ENCODE data around the gene SDR39U1.

SDR39U1 gene

DNA sequence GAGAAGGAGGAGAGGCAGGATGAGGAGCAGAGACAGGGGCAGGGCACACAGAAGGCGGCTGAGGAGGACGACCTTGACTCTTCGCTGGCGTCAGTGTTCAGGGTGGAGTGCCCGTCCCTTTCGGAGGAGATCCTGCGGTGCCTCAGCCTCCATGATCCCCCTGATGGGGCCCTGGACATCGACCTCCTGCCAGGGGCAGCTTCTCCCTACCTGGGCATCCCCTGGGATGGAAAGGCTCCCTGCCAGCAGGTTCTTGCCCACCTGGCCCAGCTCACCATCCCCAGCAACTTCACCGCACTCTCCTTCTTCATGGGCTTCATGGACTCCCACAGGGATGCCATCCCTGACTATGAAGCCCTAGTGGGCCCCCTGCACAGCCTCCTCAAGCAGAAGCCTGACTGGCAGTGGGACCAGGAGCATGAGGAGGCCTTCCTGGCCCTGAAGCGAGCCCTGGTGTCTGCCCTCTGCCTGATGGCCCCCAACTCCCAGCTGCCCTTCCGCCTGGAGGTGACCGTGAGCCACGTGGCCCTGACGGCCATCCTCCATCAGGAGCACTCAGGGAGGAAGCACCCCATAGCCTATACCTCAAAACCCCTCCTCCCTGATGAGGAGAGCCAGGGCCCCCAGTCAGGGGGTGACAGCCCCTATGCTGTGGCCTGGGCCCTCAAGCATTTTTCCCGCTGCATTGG is 27.7 kb downstream of the SDR39U1 start:
- no peak for DNase-seq (ENCODE audit: low spot score)
- H3K27me3 ChIP-seq (ENCODE audit: insufficient read depth, poor library complexity, severe bottlenecking): no peaks in the 10 kb centered on the region
- TF ChIP-seq CTCF (IDR thresholded peaks at IDR 0.05; ENCODE audit: poor library complexity, severe bottlenecking): no peak
- no peak overlapping the region for H3K4me3 ChIP-seq (ENCODE audit: severe bottlenecking)
- no peaks in the 10 kb centered on the region for H3K36me3 ChIP-seq (ENCODE audit: low read depth)
- H3K9me3 ChIP-seq (ENCODE audit: severe bottlenecking): no peaks in the 10 kb centered on the region
- H3K27ac ChIP-seq (ENCODE audit: poor library complexity, severe bottlenecking): no peak overlapping the region
- peaks cover 7% of the 10 kb centered on the region for H3K4me1 ChIP-seq (ENCODE audit: insufficient read depth, poor library complexity, severe bottlenecking)
- no peak for ATAC-seq (ENCODE audit: low read depth)

GRCh38 chr14:24414077-24414476 is 28.5 kb downstream of the SDR39U1 start:
- ATAC-seq (ENCODE audit: low read depth): no peak
- DNase-seq (ENCODE audit: low spot score): no peak
- Histone ChIP-seq H3K36me3 (ENCODE audit: low read depth) (no peaks in the 10 kb centered on the region), H3K27me3 (ENCODE audit: insufficient read depth, poor library complexity, severe bottlenecking) (no peaks in the 10 kb centered on the region), H3K4me1 (ENCODE audit: insufficient read depth, poor library complexity, severe bottlenecking) (peaks cover 7% of the 10 kb centered on the region), H3K27ac (ENCODE audit: poor library complexity, severe bottlenecking) (no peak overlapping the region), H3K4me3 (ENCODE audit: severe bottlenecking) (no peak overlapping the region), H3K9me3 (ENCODE audit: severe bottlenecking) (no peaks in the 10 kb centered on the region)
- no peak for TF ChIP-seq CTCF (IDR thresholded peaks at IDR 0.05; ENCODE audit: poor library complexity, severe bottlenecking)

DNA sequence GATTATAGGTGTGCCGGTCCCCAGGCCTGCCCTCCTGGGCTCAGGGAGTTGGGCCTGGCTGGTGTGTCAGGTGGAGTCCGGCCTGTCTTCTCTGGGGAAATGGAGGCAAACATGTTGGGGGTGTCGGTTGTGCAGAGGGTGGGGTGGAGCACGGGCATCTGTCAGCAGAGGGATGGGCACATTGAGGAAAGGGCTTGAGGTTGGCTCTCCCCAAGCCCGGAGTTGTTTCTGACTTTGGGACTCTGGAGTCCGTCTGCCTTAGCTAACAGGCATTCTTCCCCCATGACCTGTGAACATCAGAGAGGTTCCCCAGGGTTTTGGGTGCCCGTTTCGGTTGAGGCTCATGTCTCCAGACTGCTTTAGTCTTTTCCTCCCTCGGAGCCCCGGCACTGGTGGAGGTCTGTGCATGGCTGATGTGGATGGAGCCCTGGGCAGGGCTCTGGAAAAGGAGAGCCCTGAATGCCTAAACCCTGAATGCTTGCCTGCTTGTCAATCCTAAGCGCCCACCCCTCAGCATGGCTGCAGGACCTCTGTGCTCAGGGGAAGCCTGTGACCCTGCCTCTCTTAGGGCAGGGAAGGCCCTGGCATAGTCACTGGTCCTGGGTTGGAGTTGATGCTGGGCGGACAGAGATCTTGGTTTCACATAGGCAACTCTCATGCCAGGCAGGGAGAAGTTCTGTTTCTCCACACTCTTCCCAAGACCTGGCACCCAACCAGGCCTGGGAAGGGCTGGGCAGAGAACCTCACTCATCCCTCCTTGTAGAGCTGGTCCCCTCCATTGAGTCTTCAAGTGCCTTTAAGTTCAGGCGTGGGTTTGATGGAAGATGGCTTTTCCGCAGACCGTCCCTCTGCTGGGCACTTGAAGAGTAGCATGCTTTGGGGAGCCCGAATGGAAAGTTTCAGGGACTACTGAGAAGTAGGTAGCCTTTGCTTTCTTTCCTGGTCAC is 30.9 kb downstream of the SDR39U1 start:
- no peaks in the 10 kb centered on the region for H3K4me1 ChIP-seq (ENCODE audit: insufficient read depth, poor library complexity, severe bottlenecking)
- H3K27ac ChIP-seq (ENCODE audit: poor library complexity, severe bottlenecking): no peak overlapping the region
- no peaks in the 10 kb centered on the region for H3K9me3 ChIP-seq (ENCODE audit: severe bottlenecking)
- ATAC-seq (ENCODE audit: low read depth) (peak; percentile 48), DNase-seq (ENCODE audit: low spot score) (no peak)
- H3K27me3 ChIP-seq (ENCODE audit: insufficient read depth, poor library complexity, severe bottlenecking): no peaks in the 10 kb centered on the region
- no peak overlapping the region for H3K4me3 ChIP-seq (ENCODE audit: severe bottlenecking)
- peak; percentile 69 for TF ChIP-seq CTCF (IDR thresholded peaks at IDR 0.05; ENCODE audit: poor library complexity, severe bottlenecking)
- no peaks in the 10 kb centered on the region for H3K36me3 ChIP-seq (ENCODE audit: low read depth)

- H3K4me1 ChIP-seq (ENCODE audit: insufficient read depth, poor library complexity, severe bottlenecking): no peaks in the 10 kb centered on the region
- no peaks in the 10 kb centered on the region for H3K27me3 ChIP-seq (ENCODE audit: insufficient read depth, poor library complexity, severe bottlenecking)
- no peaks in the 10 kb centered on the region for H3K36me3 ChIP-seq (ENCODE audit: low read depth)
- DNase-seq (ENCODE audit: low spot score): no peak
- H3K9me3 ChIP-seq (ENCODE audit: severe bottlenecking): no peaks in the 10 kb centered on the region
- H3K27ac ChIP-seq (ENCODE audit: poor library complexity, severe bottlenecking): no peak overlapping the region
- no peak for ATAC-seq (ENCODE audit: low read depth)
- TF ChIP-seq CTCF (IDR thresholded peaks at IDR 0.05; ENCODE audit: poor library complexity, severe bottlenecking): no peak
- H3K4me3 ChIP-seq (ENCODE audit: severe bottlenecking): no peak overlapping the region
Observed at GRCh38 chr14:24409956-24410355, 32.6 kb downstream of the SDR39U1 start.
